ENCODE results near the gene ADM2. TPM values are rescaled to one million over a fixed set of nuclear protein-coding genes. Genes with fewer than 3 reads are reported as not detected.
A peak's percentile ranks its signal among the peaks of the same experiment; 100 is the strongest.

ADM2 gene
- total and polyA plus RNA-seq, 2 of the 13 experiments (the other 11 are each of a cell fraction or from before 2014, with no cell fraction given): 1.2 to 3.0 TPM

GRCh38 chr22:50498322-50498890 is 17.1 kb downstream of the ADM2 start (continued):
- TF ChIP-seq ZNF574 (CRISPR knock-in tag; IDR thresholded peaks at IDR 0.05) (peak; percentile 54; the same call in 1 of the 2 replicates), ZNF772 (CRISPR knock-in tag; IDR thresholded peaks at IDR 0.05) (0 out of 2 replicates have a peak, but pooled peaks have one; percentile 13), SNAPC4 (CRISPR knock-in tag; IDR thresholded peaks at IDR 0.05) (no peak), SP4 (CRISPR knock-in tag; IDR thresholded peaks at IDR 0.05) (0 out of 2 replicates have a peak, but pooled peaks have one; percentile 25), ZKSCAN8 (CRISPR knock-in tag; IDR thresholded peaks at IDR 0.05; ENCODE audit: borderline replicate concordance) (0 out of 2 replicates have a peak, but pooled peaks have one; percentile 21), ZMAT3 (CRISPR knock-in tag; conservative IDR thresholded peaks at IDR 0.05) (0 out of 2 replicates have a peak, but pooled peaks have one; percentile 41), PATZ1 (CRISPR knock-in tag; IDR thresholded peaks at IDR 0.05) (peak; percentile 62), ZNF501 (CRISPR knock-in tag; IDR thresholded peaks at IDR 0.05) (peak; percentile 39; the same call in 1 of the 2 replicates), HOXA3 (CRISPR knock-in tag; IDR thresholded peaks at IDR 0.05) (no peak), ZNF782 (CRISPR knock-in tag; IDR thresholded peaks at IDR 0.05; ENCODE audit: borderline replicate concordance) (no peak), SP5 (CRISPR knock-in tag; IDR thresholded peaks at IDR 0.05; ENCODE audit: borderline replicate concordance, low read depth) (peak; percentile 42; the same call in 1 of the 2 replicates), ZBTB39 (CRISPR knock-in tag; IDR thresholded peaks at IDR 0.05) (no peak), JDP2 (CRISPR knock-in tag; IDR thresholded peaks at IDR 0.05; ENCODE audit: borderline replicate concordance) (no peak), SNAPC2 (CRISPR knock-in tag; IDR thresholded peaks at IDR 0.05) (peak; percentile 66; the same call in 1 of the 2 replicates), ZBTB43 (CRISPR knock-in tag; conservative IDR thresholded peaks at IDR 0.05) (0 out of 2 replicates have a peak, but pooled peaks have one; percentile 7)

Measured in HepG2 (cell line).